ENCODE data around the gene ZNF35.

Gene ZNF35

DNA sequence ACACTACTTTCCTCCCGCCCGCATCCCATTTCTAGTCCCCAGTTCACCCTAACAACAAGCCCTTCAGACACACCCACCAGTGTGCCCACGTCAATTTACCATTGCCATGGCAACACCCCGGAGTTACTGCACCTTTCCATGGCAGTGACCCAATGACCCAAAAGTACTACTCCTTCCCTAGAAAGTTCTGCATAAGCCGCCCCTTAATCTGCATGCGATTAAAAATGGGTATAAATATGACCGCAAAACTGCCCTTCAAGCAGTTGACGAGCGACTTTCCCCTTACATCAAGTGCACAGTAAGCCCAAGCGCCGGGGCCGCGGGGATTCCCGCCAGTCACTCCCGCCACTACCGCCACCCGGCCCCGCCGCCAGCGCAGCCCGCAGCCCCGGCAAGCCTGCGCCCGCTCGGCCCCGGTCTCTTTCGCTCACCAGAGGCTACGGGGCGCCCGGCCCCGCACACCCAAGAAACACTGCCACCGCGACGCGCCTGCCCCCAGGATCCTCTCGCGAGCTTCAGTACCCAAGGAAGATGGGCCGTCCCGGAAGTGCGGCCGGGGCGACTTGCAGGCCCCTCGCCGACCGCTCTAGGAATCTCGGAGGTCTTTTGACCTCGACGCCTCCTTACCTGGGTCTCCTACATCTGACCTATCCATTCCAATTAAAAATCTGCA lies 36.7 kb downstream of the ZNF35 start:
- DNase-seq = peak; percentile 19

- DNase-seq = no peak
Observed at GRCh38 chr3:44687898-44688297, 39.4 kb downstream of the ZNF35 start.
